Neural cell (in vitro differentiated cells): Measurements from ENCODE around the gene TBC1D9. TPM values are rescaled to one million over a fixed set of nuclear protein-coding genes. Genes with fewer than 3 reads are reported as not detected.

Experiments used
- H2AFZ ChIP-seq: fragments of 200-600, 300-800 bp; sonication (generic), shearing (Covaris generic); 2 replicates; pipeline ENCODE4 v1.6.0; 2014; ENCODE audit warnings: low read depth, mild to moderate bottlenecking, antibody characterized with exemption, low read length, moderate library complexity
- H3F3A ChIP-seq: fragments of 200-600 bp; shearing (Covaris generic); 2 replicates; pipeline ENCODE4 v1.6.1; 2016; ENCODE audit warnings: mild to moderate bottlenecking, moderate library complexity, mixed read lengths, antibody characterized with exemption, low read length; ENCODE audit not compliant: insufficient read depth, poor library complexity, severe bottlenecking
- H3K27ac ChIP-seq: fragments of 200-600, 300-800 bp; sonication (generic), shearing (Covaris generic); 2 replicates; pipeline ENCODE4 v1.5.1; 2014; ENCODE audit warnings: mild to moderate bottlenecking, low read length, moderate library complexity
- H3K27me3 ChIP-seq: fragments of 300-800, 200-600 bp; sonication (generic), shearing (Covaris generic); 2 replicates; pipeline ENCODE4 v1.6.0; 2014; ENCODE audit warnings: mild to moderate bottlenecking, low read depth, low read length, moderate library complexity; ENCODE audit not compliant: insufficient read depth
- H3K36me3 ChIP-seq: fragments of 300-800, 200-600 bp; sonication (generic), shearing (Covaris generic); 2 replicates; pipeline ENCODE4 v1.5.1; 2014; ENCODE audit warnings: mild to moderate bottlenecking, antibody characterized with exemption, low read length, moderate library complexity; ENCODE audit not compliant: insufficient read depth
- H3K4me2 ChIP-seq: fragments of 300-800, 200-600 bp; sonication (generic), shearing (Covaris generic); 2 replicates; pipeline ENCODE4 v1.6.0; 2014; ENCODE audit warnings: mild to moderate bottlenecking, low read length
- H3K4me3 ChIP-seq: fragments of 300-800, 200-600 bp; sonication (generic), shearing (Covaris generic); 2 replicates; pipeline ENCODE4 v1.5.1; 2014; ENCODE audit warnings: mild to moderate bottlenecking, low read length, moderate library complexity
- H3K79me2 ChIP-seq: fragments of 200-600 bp; shearing (Covaris generic); replicated peaks from 2 replicates; pipeline ENCODE4 v1.6.0; 2014; ENCODE audit warnings: mild to moderate bottlenecking, low read length, moderate library complexity; ENCODE audit not compliant: insufficient read depth
- H3K9ac ChIP-seq: fragments of 300-800, 200-600 bp; sonication (generic), shearing (Covaris generic); 2 replicates; pipeline ENCODE4 v1.6.1; 2016; ENCODE audit warnings: mild to moderate bottlenecking, low read length, mixed read lengths
- H3K9me2 ChIP-seq: fragments of 200-600 bp; shearing (Covaris generic); 2 replicates; pipeline ENCODE4 v1.6.1; 2016; ENCODE audit warnings: mild to moderate bottlenecking, low read length, mixed read lengths; ENCODE audit not compliant: insufficient read depth
- H3K9me3 ChIP-seq: fragments of 200-600, 300-800 bp; sonication (generic), shearing (Covaris generic); 2 replicates; pipeline ENCODE4 v1.6.1; 2016; ENCODE audit warnings: mild to moderate bottlenecking, mixed run types, low read length, moderate library complexity, mixed read lengths
- H4K20me1 ChIP-seq: fragments of 200-600 bp; shearing (Covaris generic); 2 replicates; pipeline ENCODE4 v1.6.1; 2016; ENCODE audit warnings: mild to moderate bottlenecking, mixed run types; ENCODE audit not compliant: insufficient read depth
- EP300 ChIP-seq: fragments of 450-650 bp; conservative IDR thresholded peaks from 2 replicates; pipeline ENCODE4 v1.6.1; 2014; ENCODE audit warnings: antibody characterized with exemption, mild to moderate bottlenecking, moderate library complexity; ENCODE audit not compliant: poor library complexity, severe bottlenecking
- EZH2 ChIP-seq: fragments of 200-600, 300-800 bp; shearing (Covaris generic), sonication (generic); IDR thresholded peaks from 2 replicates; pipeline ENCODE4 v1.6.1; 2014; ENCODE audit warnings: antibody characterized with exemption, low read length, borderline replicate concordance, mild to moderate bottlenecking; ENCODE audit not compliant: insufficient read depth, poor library complexity, severe bottlenecking
- MXI1 ChIP-seq: fragments of 450-650 bp; conservative IDR thresholded peaks from 2 replicates; pipeline ENCODE4 v1.6.1; 2014; ENCODE audit warnings: antibody characterized with exemption, mild to moderate bottlenecking; ENCODE audit not compliant: poor library complexity, severe bottlenecking
- POLR2AphosphoS5 ChIP-seq: IDR thresholded peaks from 2 replicates; pipeline ENCODE4 v1.6.1; 2012
- RAD21 ChIP-seq: fragments of 450-650 bp; conservative IDR thresholded peaks from 2 replicates; pipeline ENCODE4 v1.6.1; 2014; ENCODE audit warnings: antibody characterized with exemption, mild to moderate bottlenecking, moderate library complexity
- SMC3 ChIP-seq: fragments of 450-650 bp; conservative IDR thresholded peaks from 2 replicates; pipeline ENCODE4 v1.6.1; 2014; ENCODE audit warnings: antibody characterized with exemption, mild to moderate bottlenecking, moderate library complexity; ENCODE audit not compliant: poor library complexity
- TAF1 ChIP-seq: IDR thresholded peaks from 2 replicates; pipeline ENCODE4 v1.6.1; 2012; ENCODE audit warnings: low read depth
- polyA plus RNA-seq: library from polyadenylated mRNA; depleted of rRNA; stranded (reverse); fragments of >200 nt; gene quantifications from 2 replicates; pipeline ENCODE4 v1.2.3, GENCODE V29; 2014
- TF ChIP-seq, protein P1 (sequence below): fragments of 450-650 bp; IDR thresholded peaks from 2 replicates; pipeline ENCODE4 v1.5.1; 2014; ENCODE audit warnings: antibody characterized with exemption, mild to moderate bottlenecking, moderate library complexity; ENCODE audit not compliant: poor library complexity, severe bottlenecking
- TF ChIP-seq, protein P2 (sequence below): IDR thresholded peaks from 2 replicates; pipeline ENCODE4 v1.6.1; 2012; ENCODE audit warnings: borderline replicate concordance

The TBC1D9 gene
- polyA plus RNA-seq, 1 donor from 2014 or later, result 42.8 TPM

DNA sequence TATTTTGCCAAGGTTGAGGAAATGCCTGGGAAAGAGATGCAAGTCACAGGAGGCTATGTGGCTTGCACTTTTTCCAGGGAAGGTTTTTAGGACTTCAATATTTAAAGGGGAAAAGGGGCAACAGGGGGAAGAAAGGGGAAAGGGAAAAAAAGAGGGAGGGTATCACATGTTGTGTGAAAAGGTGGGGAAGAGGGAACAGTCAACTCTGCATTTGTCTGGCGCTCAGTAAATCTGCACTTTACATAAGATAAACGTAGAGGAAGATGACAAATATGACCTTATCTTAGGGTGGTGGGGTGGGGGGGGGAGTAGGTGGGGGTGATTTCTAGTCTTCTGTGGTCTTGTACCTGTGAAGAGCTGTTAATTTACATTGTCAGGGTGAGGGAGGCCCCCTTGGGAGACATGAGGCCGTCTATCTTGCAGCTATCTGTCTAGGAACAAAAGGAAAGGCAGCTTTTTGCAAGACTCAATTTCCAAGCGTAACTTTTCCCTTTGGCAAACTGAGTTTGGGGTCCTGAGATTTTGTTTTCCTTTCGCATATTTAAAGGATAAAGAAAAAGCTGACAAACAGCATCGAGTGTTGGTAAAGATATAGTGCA, 115.9 kb downstream of the TBC1D9 start:
- H3K4me2 ChIP-seq, result no peak overlapping the region
- H3K36me3 ChIP-seq, result peaks cover 7% of the 10 kb centered on the region
- no peak overlapping the region for H3K27ac ChIP-seq
- H3K27me3 ChIP-seq, result no peaks in the 10 kb centered on the region
- H3K79me2 ChIP-seq, result no peaks in the 10 kb centered on the region
- H4K20me1 ChIP-seq, result no peaks in the 10 kb centered on the region
- H3K4me3 ChIP-seq, result no peak overlapping the region
- H3K9ac ChIP-seq, result no peak overlapping the region
- no peaks in the 10 kb centered on the region for H3K9me3 ChIP-seq
- TF ChIP-seq EZH2 (no peak), RAD21 (no peak), MXI1 (no peak), EP300 (no peak), TAF1 (no peak), POLR2AphosphoS5 (no peak), SMC3 (no peak)
- TF ChIP-seq, protein P1, sequence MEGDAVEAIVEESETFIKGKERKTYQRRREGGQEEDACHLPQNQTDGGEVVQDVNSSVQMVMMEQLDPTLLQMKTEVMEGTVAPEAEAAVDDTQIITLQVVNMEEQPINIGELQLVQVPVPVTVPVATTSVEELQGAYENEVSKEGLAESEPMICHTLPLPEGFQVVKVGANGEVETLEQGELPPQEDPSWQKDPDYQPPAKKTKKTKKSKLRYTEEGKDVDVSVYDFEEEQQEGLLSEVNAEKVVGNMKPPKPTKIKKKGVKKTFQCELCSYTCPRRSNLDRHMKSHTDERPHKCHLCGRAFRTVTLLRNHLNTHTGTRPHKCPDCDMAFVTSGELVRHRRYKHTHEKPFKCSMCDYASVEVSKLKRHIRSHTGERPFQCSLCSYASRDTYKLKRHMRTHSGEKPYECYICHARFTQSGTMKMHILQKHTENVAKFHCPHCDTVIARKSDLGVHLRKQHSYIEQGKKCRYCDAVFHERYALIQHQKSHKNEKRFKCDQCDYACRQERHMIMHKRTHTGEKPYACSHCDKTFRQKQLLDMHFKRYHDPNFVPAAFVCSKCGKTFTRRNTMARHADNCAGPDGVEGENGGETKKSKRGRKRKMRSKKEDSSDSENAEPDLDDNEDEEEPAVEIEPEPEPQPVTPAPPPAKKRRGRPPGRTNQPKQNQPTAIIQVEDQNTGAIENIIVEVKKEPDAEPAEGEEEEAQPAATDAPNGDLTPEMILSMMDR, result no peak
- TF ChIP-seq, protein P2, sequence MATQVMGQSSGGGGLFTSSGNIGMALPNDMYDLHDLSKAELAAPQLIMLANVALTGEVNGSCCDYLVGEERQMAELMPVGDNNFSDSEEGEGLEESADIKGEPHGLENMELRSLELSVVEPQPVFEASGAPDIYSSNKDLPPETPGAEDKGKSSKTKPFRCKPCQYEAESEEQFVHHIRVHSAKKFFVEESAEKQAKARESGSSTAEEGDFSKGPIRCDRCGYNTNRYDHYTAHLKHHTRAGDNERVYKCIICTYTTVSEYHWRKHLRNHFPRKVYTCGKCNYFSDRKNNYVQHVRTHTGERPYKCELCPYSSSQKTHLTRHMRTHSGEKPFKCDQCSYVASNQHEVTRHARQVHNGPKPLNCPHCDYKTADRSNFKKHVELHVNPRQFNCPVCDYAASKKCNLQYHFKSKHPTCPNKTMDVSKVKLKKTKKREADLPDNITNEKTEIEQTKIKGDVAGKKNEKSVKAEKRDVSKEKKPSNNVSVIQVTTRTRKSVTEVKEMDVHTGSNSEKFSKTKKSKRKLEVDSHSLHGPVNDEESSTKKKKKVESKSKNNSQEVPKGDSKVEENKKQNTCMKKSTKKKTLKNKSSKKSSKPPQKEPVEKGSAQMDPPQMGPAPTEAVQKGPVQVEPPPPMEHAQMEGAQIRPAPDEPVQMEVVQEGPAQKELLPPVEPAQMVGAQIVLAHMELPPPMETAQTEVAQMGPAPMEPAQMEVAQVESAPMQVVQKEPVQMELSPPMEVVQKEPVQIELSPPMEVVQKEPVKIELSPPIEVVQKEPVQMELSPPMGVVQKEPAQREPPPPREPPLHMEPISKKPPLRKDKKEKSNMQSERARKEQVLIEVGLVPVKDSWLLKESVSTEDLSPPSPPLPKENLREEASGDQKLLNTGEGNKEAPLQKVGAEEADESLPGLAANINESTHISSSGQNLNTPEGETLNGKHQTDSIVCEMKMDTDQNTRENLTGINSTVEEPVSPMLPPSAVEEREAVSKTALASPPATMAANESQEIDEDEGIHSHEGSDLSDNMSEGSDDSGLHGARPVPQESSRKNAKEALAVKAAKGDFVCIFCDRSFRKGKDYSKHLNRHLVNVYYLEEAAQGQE, result no peak
- H3K9me2 ChIP-seq, result no peaks in the 10 kb centered on the region
- no peak overlapping the region for H2AFZ ChIP-seq
- no peaks in the 10 kb centered on the region for H3F3A ChIP-seq

DNA sequence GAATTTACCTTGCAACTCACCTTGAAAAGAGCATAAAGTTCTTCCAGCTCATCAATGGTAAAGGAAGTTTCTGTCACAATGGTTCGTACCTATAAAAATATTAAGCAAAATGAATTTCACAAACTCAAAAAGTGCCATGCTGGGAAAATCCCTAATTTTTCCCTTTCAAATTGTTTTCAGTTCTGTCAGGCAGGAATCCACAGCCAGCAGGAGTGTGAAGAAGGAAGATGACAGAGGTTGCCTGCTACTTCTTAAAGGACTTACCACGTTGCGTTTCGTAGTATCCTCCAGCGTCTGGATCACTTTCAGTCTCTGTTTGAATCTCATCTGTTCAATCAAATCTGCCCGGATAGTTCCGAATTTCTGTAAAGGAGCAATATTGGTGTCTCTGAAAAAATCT, 117.1 kb downstream of the TBC1D9 start:
- Histone ChIP-seq H3K9ac (no peak overlapping the region), H3K4me2 (no peak overlapping the region), H2AFZ (no peak overlapping the region), H3K9me2 (no peaks in the 10 kb centered on the region), H3K27ac (no peak overlapping the region), H4K20me1 (no peaks in the 10 kb centered on the region), H3F3A (no peaks in the 10 kb centered on the region), H3K27me3 (no peaks in the 10 kb centered on the region), H3K36me3 (peaks cover 8% of the 10 kb centered on the region), H3K79me2 (no peaks in the 10 kb centered on the region), H3K9me3 (no peaks in the 10 kb centered on the region), H3K4me3 (no peak overlapping the region)
- TF ChIP-seq MXI1 (no peak), EP300 (no peak)

DNA sequence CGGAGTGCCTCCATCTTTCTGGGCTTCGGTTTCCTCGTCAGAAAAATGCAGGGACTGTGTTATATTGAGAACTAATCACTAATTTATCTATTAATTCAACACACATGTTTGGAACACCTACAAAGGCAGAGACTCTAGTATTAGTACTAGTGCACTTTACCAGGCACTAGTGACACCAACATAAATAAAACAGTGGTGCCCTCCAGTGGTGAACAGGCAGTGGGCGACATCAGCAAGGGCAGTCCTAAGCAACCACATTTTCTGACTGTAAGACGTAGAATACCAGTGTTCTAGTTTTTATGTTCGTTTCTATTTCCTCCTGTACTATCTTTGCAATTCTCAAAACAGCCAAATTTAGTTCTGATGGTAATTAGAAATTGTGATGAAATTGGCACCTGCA, 118.3 kb downstream of the TBC1D9 start:
- Histone ChIP-seq H3K36me3 (peaks cover 12% of the 10 kb centered on the region), H3K79me2 (no peaks in the 10 kb centered on the region), H3K9ac (no peak overlapping the region), H3K4me2 (no peak overlapping the region), H4K20me1 (no peaks in the 10 kb centered on the region), H3K9me2 (no peaks in the 10 kb centered on the region), H3K9me3 (no peaks in the 10 kb centered on the region), H3K4me3 (no peak overlapping the region), H3K27me3 (no peaks in the 10 kb centered on the region), H2AFZ (no peak overlapping the region), H3K27ac (no peak overlapping the region), H3F3A (no peaks in the 10 kb centered on the region)
- TF ChIP-seq, protein P2, result no peak
- TF ChIP-seq SMC3, result peak; percentile 33
- TF ChIP-seq, protein P1, result peak; percentile 47
- peak; percentile 38 for TF ChIP-seq RAD21
